RPMI8226 (cell line): ENCODE data around the gene LATS2.
A peak's percentile ranks its signal among the peaks of the same experiment; 100 is the strongest.

ENCODE experiments used
- DNase-seq: peaks from one replicate; pipeline ENCODE4 v3.0.0-alpha.2; 2015

LATS2 gene

GRCh38 chr13:21013682-21014038, 47.7 kb downstream of the LATS2 start:
- DNase-seq, result no peak

GRCh38 chr13:21012841-21013681, 48.3 kb downstream of the LATS2 start:
- DNase-seq, result no peak

GRCh38 chr13:21012211-21012610, 49.2 kb downstream of the LATS2 start:
- no peak for DNase-seq

- no peak for DNase-seq
Measured at GRCh38 chr13:21011378-21011777, 50.0 kb downstream of the LATS2 start.

- DNase-seq, result no peak
Measured at GRCh38 chr13:21010621-21011020, 50.8 kb downstream of the LATS2 start.

- DNase-seq, result no peak
Measured at GRCh38 chr13:21009036-21009435, 52.4 kb downstream of the LATS2 start.

- DNase-seq, result no peak
Measured at GRCh38 chr13:21008026-21008425, 53.4 kb downstream of the LATS2 start.

- DNase-seq, result no peak
Measured at GRCh38 chr13:21006141-21007005, 55.0 kb downstream of the LATS2 start.

- DNase-seq, result no peak
Measured at GRCh38 chr13:21005193-21005592, 56.2 kb downstream of the LATS2 start.

GRCh38 chr13:21001471-21001870, 59.9 kb downstream of the LATS2 start:
- no peak for DNase-seq

- DNase-seq, result no peak
Measured at GRCh38 chr13:21000647-21001046, 60.7 kb downstream of the LATS2 start.

- no peak for DNase-seq
Measured at GRCh38 chr13:20998649-20999415, 62.6 kb downstream of the LATS2 start.

- no peak for DNase-seq
Measured at GRCh38 chr13:20997301-20998161, 63.9 kb downstream of the LATS2 start.

- DNase-seq, result no peak
Measured at GRCh38 chr13:20995245-20995838, 66.0 kb downstream of the LATS2 start.

GRCh38 chr13:20994441-20994821, 67.0 kb downstream of the LATS2 start:
- DNase-seq, result no peak

GRCh38 chr13:20993661-20994440, 67.5 kb downstream of the LATS2 start:
- DNase-seq, result no peak

GRCh38 chr13:20993211-20993610, 68.2 kb downstream of the LATS2 start:
- DNase-seq, result no peak

- no peak for DNase-seq
Measured at GRCh38 chr13:20991741-20992520, 69.5 kb downstream of the LATS2 start.

- DNase-seq, result peak; percentile 4
Measured at GRCh38 chr13:20990910-20991525, 70.4 kb downstream of the LATS2 start.
